GM18951 (cell line): ENCODE measurements around the gene PYCR2.

Source experiments
- POLR2A ChIP-seq: IDR thresholded peaks from 4 replicates; pipeline ENCODE4 v1.6.1; 2011; ENCODE audit warnings: mild to moderate bottlenecking; ENCODE audit not compliant: insufficient read length, insufficient read depth; ENCODE audit errors: extremely low read depth
- in situ Hi-C: fragments of 300-500 bp; cut with MboI; formaldehyde crosslinking; loops from one replicate; pipeline ENCODE4 v1.12.0; 2022; ENCODE audit warnings: low sequenced_read_pairs, mixed read lengths, inconsistent platforms; ENCODE audit not compliant: unreplicated experiment

The PYCR2 gene

GRCh38 chr1:225877580-225877979 lies 46.5 kb downstream of the PYCR2 start:
- in situ Hi-C loops = no loop called here
- TF ChIP-seq POLR2A = no peak

- in situ Hi-C loops = no loop called here
- no peak for TF ChIP-seq POLR2A
Measured at GRCh38 chr1:225876900-225877510, 47.0 kb downstream of the PYCR2 start.

GRCh38 chr1:225875044-225875815 lies 48.8 kb downstream of the PYCR2 start:
- in situ Hi-C loops = no loop called here
- TF ChIP-seq POLR2A = no peak

- in situ Hi-C loops = no loop called here
- TF ChIP-seq POLR2A = no peak
Measured at GRCh38 chr1:225874431-225874830, 49.6 kb downstream of the PYCR2 start.

GRCh38 chr1:225873281-225873850 lies 50.7 kb downstream of the PYCR2 start:
- no peak for TF ChIP-seq POLR2A
- in situ Hi-C loops = no loop called here

- in situ Hi-C loops = no loop called here
- TF ChIP-seq POLR2A = no peak
Measured at GRCh38 chr1:225872075-225872430, 52.0 kb downstream of the PYCR2 start.

- in situ Hi-C loops = no loop called here
- no peak for TF ChIP-seq POLR2A
Measured at GRCh38 chr1:225871359-225872074, 52.5 kb downstream of the PYCR2 start.

GRCh38 chr1:225870911-225871310 lies 53.1 kb downstream of the PYCR2 start:
- in situ Hi-C loops = no loop called here
- no peak for TF ChIP-seq POLR2A
